Muscle of arm (tissue), 14 donors: ENCODE measurements around the gene HELZ. TPM values are rescaled to one million over a fixed set of nuclear protein-coding genes. Genes with fewer than 3 reads are reported as not detected.
"Not testable (repeated sequence)": the region's sequence is repeated elsewhere in the genome, so short reads cannot be mapped to it uniquely, and the experiment has no call there.

ENCODE experiments used
- DNase-seq: peaks from one replicate; pipeline ENCODE4 v3.0.0-alpha.2; 2013
- long read RNA-seq, 11 donors: transcript quantifications; one replicate each; lab custom pipeline, GENCODE V29; 2026
- polyA plus RNA-seq, 12 donors: library from polyadenylated mRNA; unstranded; fragments of 120-200 nt; gene quantifications; one replicate each; pipeline ENCODE4 v1.2.1, GENCODE V29; 2013; ENCODE audit not compliant: insufficient read length in 12 of 12

HELZ gene, protein sequence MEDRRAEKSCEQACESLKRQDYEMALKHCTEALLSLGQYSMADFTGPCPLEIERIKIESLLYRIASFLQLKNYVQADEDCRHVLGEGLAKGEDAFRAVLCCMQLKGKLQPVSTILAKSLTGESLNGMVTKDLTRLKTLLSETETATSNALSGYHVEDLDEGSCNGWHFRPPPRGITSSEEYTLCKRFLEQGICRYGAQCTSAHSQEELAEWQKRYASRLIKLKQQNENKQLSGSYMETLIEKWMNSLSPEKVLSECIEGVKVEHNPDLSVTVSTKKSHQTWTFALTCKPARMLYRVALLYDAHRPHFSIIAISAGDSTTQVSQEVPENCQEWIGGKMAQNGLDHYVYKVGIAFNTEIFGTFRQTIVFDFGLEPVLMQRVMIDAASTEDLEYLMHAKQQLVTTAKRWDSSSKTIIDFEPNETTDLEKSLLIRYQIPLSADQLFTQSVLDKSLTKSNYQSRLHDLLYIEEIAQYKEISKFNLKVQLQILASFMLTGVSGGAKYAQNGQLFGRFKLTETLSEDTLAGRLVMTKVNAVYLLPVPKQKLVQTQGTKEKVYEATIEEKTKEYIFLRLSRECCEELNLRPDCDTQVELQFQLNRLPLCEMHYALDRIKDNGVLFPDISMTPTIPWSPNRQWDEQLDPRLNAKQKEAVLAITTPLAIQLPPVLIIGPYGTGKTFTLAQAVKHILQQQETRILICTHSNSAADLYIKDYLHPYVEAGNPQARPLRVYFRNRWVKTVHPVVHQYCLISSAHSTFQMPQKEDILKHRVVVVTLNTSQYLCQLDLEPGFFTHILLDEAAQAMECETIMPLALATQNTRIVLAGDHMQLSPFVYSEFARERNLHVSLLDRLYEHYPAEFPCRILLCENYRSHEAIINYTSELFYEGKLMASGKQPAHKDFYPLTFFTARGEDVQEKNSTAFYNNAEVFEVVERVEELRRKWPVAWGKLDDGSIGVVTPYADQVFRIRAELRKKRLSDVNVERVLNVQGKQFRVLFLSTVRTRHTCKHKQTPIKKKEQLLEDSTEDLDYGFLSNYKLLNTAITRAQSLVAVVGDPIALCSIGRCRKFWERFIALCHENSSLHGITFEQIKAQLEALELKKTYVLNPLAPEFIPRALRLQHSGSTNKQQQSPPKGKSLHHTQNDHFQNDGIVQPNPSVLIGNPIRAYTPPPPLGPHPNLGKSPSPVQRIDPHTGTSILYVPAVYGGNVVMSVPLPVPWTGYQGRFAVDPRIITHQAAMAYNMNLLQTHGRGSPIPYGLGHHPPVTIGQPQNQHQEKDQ (N-terminal part only)
- polyA plus RNA-seq: 10 to 100 TPM in 11 of 12 donors, not detected in 1; 21.2 to 30.3 (median 25.7) TPM
- long read RNA-seq, donor 1, partial matches to known transcripts: 11 of 11 reads
- long read RNA-seq, donor 1, other reads (novel, unspliced or antisense): 0 of 11 reads
- long read RNA-seq, donor 2, partial matches to known transcripts: 11 of 13 reads
- long read RNA-seq, donor 2, other reads (novel, unspliced or antisense): 0 of 13 reads
- long read RNA-seq, donor 3: 0 reads
- long read RNA-seq, donor 4, partial matches to known transcripts: 0 of 1 reads
- long read RNA-seq, donor 4, other reads (novel, unspliced or antisense): 0 of 1 reads
- long read RNA-seq, donor 5, partial matches to known transcripts: 0 of 1 reads
- long read RNA-seq, donor 5, other reads (novel, unspliced or antisense): 0 of 1 reads
- long read RNA-seq, donor 6, partial matches to known transcripts: 0 of 1 reads
- long read RNA-seq, donor 6, other reads (novel, unspliced or antisense): 0 of 1 reads
- long read RNA-seq, donor 7: 0 reads
- long read RNA-seq, donor 8, partial matches to known transcripts: 10 of 10 reads
- long read RNA-seq, donor 8, other reads (novel, unspliced or antisense): 0 of 10 reads
- long read RNA-seq, donor 9: 0 reads
- long read RNA-seq, donor 10, full-length matches to known transcripts: 1 of 8 reads
- long read RNA-seq, donor 10, partial matches to known transcripts: 7 of 8 reads
- long read RNA-seq, donor 10, other reads (novel, unspliced or antisense): 0 of 8 reads
- long read RNA-seq, donor 11, partial matches to known transcripts: 0 of 2 reads
- long read RNA-seq, donor 11, other reads (novel, unspliced or antisense): 0 of 2 reads

DNA sequence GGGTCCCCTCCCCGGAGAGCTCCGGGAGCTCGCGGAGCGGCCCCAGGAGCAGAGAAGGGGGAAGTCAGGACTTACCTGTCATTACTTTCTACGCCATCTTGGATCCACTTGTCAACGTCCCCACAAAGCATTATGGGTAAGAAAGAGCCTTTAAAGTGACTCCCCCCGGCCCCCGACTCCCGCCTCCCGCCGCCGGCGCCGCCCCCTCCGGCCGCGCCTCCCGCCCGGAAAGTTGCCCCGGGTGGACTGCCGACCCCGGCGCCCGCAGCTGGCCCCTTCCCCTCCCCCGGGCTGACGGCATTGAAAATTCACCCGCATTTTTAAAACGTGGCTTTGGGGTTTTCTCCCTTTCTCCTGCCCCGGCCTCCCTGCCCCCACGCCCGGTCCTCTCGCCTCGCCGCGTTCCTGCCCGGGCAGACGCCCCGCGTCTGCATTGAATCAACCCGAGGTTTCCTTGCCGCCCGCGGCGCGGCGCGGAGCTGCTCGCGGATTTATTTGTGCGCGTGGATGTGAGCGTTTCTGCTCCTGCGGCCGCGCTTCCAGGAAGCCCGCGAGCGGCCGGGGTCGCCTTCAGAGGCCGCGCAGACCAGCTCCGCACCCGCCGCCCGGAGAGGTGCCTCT lies at the start of gene HELZ:
Gene HELZ, minus strand, starts transcription at position 124 of the 621 bp plus-strand sequence. CDS start 26,392 bp downstream, outside the sequence.
- DNase-seq: peak; percentile 83

DNA sequence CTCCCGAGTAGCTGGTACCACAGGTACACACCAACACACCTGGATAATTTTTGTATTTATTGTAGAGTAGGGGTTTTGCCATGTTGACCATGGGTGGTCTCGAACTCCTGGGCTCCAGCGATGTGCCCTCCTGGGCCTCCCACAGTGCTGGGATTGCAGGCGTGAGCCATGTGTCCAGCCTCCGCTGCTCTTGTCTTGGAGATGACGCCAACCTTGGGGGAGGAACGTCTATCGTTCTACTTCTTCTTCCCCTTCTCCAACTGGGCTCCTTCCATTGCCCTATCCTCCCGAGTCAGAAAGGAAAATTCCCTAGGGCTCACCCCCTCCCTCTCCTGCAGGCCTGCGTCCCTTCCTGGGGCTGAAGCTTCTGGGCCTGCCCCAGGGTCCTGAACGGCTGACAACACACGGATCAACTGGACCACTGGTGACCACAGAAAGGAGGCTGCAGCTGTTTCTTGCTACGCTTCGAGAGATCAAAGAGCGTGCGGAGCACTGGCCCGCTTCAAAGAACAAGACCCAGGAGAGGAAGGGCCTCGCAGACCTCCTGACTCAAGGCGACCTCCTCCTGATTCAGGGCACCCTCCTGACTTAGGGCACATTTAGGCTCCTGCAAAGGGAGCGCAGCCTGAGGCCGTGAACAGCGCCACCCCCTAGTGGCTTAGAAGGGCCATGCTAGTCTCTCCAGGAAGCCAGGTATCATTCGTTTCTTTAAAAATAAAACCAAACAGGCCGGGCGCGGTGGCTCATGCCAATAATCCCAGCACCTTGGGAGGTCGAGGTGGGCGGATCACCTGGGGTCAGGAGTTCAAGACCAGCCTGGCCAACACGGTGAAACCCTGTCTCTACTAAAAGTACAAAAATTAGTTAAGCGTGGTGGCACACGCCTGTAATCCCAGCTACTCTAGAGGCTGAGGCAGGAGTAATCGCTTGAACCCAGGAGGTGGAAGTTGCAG lies 48.5 kb upstream of the HELZ start:
- DNase-seq: no peak

DNA sequence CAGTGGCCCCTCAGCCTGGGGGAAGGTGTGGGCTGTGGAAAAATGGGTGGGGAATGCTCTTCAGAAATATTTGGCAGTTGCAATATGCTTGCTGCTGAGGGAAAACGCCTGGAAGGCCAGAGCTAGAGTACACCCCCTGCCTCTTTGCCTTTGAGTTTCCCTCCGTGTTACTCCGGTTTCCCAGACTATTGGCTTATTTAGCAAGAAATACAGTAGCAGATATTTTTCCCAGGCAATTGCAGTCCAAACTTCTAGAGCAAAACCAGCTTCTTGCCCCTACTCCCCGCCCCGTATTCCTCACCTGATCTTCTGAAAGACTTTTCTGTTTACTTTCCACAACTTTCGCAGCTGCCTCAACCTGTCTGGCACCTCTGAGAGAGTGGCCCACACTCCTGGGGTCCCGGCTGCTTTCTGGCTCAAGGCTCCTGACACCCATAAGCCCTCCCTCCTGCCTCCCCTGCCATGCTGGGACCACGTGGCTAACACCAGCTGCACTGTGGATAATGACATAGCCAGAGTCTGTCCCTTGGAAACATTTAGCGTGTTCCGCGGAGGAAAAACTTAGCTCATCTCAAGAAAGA lies 45.8 kb upstream of the HELZ start:
- DNase-seq: peak; percentile 79

DNA sequence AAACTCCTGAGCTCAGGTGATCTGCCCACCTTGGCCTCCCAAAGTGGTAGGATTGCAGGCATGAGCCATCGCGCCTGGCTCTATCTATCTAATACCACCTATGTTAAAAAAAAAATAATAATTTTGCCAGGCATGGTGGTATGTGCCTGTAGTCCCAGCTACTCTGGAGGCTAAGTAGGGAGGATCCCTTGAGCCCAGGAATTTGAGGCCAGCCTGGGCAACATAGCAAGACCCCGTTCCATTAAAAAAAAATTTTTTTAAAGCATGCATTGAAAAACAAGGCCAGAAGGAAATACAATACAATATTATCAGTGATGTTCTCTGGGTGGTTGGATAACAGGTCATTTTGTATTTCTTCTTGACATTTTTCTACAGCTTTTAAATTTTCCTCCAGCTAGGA lies 45.2 kb upstream of the HELZ start:
- no peak for DNase-seq

DNA sequence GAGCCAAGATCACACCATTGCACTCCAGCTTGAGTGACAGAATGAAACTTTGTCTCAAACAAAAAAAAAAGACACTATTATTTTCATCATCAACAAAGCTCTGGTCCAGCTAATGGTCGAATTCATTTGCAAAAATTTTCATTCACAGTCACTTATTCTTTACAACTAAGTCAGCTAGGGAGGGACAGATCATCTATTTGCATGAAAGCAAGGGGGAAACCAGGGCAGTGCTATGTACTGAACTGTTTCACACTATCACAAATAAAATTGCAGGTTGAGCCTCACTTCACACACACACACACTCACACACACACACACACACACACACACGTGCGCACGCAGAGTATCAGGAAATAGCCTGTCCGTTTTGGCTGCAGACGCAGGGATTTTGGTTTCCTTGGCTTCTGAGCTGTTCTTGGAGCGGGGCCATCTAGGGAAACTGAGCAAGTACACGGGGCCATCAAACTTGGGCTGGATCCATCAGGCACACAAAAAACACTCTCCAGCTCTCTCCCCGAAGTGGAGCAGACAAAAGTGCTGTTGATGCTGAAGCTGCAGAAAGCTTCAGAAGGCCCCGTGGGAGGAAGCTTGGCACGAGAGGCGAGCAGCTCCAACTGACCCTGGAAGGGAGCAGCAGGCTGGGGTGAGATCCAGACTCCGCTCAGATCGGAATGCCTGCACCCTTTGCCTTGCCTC lies 44.3 kb upstream of the HELZ start:
- DNase-seq: peak; percentile 90

DNA sequence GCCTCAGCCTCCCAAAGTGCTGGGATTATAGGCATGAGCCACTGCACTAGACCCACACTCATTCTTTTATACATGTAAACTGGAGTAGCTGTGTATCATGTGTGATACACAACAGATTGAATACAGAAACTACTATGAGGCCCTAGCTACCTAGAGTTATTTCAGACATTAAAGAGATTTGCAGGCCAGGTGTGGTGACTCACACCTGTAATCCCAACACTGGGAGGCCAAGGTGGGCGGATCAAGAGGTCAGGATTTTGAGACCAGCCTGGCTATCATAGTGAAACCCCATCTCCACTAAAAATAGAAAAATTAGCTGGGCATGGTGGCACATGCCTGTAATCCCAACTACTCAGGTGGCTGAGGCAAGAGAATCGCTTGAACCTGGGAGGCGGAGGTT lies 41.8 kb upstream of the HELZ start:
- DNase-seq: not testable (repeated sequence)

DNA sequence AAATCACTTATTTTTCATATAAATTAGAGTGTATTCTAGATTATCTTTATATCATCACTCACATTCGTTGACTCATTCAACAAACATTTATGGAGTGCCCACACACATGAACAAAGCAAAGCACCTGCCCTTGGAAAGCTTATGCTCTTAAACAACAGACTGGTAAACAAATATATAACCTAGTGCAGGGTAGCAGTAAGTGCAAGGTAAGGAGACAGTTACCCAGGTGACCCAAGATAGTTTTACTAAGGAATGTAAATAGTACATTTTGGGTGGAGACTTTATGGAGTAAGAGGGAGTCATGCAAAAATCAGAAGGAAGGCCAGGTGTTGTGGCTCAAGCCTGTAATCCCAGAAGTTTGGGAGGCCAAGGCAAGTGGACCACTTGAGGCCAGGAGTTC lies 40.4 kb upstream of the HELZ start:
- DNase-seq: no peak

DNA sequence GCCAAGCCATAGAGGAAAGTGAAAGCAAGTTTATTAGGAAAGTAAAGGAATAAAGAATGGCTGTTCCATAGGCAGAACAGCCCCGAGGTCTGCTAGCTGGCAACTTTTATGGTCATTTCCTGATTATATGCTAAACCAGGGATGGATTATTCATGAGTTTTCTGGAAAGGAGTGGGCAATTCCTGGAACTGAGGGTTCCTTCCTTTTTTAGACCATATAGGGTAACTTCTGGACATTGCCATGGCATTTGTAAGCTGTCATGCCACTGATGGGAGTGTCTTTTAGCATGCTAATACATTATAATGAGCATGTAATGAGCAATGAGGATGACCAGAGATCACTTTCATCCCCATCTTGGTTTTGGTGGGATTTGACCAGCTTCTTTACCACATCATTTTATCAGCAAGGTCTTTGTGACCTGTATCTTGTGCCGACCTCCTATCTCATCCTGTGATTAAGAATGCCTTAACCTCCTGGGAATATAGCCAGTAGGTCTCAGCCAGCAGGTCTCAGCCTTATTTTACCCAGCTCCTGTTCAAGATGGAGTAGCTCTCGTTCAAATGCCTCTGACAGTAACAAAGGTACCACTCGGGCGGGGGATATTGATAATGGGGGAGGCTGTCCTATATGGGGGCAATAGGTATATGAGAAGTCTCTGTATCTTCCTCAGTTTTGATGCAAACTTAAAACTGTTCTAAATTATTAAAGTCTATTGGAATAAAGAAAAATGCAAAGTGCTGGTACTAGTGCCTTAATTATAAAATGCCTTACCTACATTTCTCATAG lies 38.9 kb upstream of the HELZ start:
- no peak for DNase-seq

DNA sequence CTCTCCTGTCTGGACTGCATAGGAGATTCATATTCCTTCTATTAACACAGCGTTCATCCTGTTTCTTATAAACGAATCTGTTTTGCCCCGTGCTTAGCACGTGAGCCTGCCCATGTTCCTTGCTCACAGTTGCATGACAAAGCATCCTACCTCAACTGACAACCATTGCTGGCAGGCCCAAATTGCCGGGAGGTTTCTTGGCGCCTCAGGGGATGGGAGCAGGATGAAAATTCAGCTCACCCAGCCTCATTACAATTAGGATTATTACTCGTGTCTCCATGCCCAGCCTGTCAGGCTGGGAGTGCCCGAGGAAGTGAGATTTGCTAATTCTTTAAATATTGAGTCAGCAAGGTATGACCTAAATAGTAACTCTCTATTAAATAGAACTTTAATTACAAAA lies 36.7 kb upstream of the HELZ start:
- DNase-seq: no peak

DNA sequence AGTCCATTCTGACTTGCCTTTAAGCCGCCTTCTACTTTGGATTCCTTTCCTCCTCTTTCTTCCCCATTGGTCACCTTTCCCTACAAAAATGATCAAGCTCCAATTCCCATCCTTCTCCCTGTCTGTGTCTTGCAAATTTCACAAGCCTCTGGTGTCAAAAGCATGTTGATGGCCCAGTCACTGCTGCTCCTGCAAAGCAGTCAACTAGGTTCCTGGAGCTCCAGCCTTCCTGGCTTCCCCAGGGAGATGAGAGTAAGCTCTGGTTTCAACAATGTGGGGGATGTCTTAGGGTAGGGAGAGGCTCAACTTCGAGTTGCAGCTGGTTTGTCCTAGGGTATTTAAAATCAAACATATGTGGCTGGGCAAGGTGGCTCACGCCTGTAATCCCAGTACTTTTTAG lies 36.1 kb upstream of the HELZ start:
- no peak for DNase-seq

DNA sequence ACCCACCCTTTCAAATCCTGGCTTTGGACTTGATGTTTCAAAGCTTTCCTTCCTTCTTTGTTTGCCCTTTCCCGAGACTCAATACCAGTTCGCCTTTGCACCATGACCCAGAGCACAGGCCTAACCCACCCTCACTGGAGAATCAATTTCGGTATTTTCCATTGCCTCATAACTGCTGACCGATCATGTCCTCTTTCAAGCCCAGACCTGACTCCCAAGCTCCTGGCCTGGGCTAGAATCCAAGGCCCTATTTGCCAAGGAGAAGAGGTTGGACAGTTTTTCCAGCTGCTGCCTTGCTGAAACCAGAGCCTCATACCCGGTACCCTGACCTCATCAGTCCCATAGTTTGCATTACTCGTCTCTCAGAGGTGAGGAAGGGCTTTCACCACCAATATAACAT lies 35.3 kb upstream of the HELZ start:
- peak; percentile 77 for DNase-seq

DNA sequence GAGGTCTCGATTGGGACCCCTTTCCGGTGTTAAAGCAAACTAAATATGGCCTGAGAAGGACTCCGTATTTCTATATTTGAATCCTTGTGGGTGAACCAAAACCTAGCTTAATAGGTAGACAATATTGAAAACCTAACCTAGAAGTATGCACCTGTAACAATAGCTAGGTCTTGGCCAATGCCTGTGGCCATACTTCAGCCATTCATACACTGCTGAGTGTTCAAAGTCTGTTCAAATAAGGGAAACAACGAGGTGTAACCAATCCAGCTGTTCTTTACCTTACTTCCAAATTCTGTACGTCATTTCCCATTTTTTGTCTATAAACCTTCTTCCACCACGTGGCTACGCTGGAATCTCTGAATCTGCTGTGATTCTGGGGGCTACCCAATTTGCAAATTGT lies 34.1 kb upstream of the HELZ start:
- no peak for DNase-seq

DNA sequence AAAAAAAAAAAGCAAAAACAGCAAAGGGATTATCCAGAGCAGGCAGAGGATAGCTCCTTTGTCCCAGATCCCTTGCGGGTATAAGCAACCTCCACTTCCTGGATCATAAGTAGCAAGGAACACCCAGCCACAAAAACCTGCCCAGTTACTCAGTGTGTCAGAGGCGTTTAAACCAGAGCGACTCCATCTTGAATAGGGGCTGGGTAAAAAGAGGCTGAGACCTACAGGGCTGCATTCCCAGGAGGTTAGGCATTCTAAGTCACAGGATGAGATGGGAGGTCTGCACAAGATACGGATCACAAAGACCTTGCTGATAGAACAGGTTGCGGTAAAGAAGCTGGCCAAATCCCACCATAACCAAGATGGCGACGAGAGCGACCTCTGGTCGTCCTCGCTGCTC lies 33.4 kb upstream of the HELZ start:
- no peak for DNase-seq

DNA sequence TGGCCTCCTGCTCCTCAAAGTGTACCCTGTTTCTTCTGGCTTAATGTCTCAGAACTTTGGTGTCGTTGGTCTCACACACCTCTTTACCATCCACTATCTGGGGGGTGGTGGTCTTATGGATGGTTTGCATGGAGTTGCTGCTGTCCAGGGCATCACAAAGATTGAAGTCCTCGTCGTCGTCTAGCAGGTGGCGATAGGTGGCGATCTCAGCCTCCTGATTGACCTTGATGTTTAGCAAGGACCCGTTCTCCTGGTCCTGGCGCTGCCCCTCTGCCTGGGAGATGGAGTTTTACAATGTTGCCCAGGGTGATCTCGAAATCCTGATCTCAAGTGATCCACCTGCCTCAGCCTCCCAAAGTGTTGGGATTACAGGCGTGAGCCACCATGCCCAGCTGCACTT lies 31.1 kb upstream of the HELZ start:
- no peak for DNase-seq

DNA sequence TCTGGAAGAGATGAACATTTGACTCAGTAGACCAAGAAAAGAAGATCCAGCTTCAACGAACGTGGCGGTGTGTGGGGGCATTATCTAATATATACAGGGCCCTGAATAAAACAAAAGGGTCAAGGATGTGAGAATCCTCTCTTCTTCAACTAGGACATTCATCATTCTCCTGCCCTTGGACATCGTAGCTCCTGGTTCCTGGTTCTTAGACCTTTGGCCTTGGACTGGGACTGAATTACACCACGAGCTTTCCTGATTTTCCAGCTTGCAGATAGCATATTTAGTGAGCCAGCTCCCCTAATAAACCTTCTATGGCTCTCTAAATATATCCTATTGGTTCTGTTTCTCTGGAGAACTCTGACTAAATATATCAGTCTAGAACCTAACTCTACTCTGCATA lies 29.5 kb upstream of the HELZ start:
- no peak for DNase-seq

DNA sequence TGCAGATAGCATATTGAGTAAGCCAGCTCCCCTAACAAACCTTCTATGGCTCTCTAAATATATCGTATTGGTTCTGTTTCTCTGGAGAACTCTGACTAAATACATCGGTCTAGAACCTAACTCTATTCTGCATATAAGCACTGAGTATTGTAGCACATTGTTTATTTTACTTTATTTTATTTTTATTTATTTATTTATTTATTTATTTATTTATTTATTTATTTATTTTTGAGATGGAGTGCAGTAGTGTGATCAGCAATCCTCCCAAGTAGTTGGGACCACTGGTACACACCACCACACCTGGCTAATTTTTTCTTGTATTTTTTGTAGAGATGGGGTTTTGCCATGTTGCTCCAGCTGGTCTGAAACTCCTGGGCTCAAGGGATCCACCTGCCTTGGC lies 28.9 kb upstream of the HELZ start:
- DNase-seq: no peak
